ENCODE measurements around the gene PRDX2.
"Not testable (repeated sequence)": the region's sequence is repeated elsewhere in the genome, so short reads cannot be mapped to it uniquely, and the experiment has no call there.

PRDX2 gene

GRCh38 chr19:12801466-12802266 lies at the start of gene PRDX2, which contains the start of gene THSD8:
PRDX2 (minus strand) TSS chr19:12801800; CDS start chr19:12801261, 539 bp downstream.
THSD8 (plus strand) TSS chr19:12802069; CDS start chr19:12802072, 3 bp downstream.
- TF ChIP-seq ZNF274 (IDR thresholded peaks at IDR 0.05; ENCODE audit: low read depth, low read length) (no peak), YY1 (IDR thresholded peaks at IDR 0.05; ENCODE audit: insufficient read depth, insufficient read length) (no peak), SUZ12 (IDR thresholded peaks at IDR 0.05; ENCODE audit: extremely low read depth, insufficient read depth, insufficient read length) (no peak)
- DNase-seq (ENCODE audit: low read depth, low spot score), result no peak
- Histone ChIP-seq H3K27me3 (ENCODE audit: insufficient read depth, insufficient read length) (peaks cover 18% of the 10 kb centered on the region), H3K4me1 (ENCODE audit: insufficient read depth, insufficient read length) (peaks cover 7% of the 10 kb centered on the region), H3K4me3 (ENCODE audit: insufficient read length, low read depth) (peak within 1 kb of the TSS; percentile 100), H3K9ac (ENCODE audit: insufficient read length, low read depth) (peak within 1 kb of the TSS; percentile 100), H3K36me3 (ENCODE audit: insufficient read depth, insufficient read length, low read length) (peaks cover 26% of the 10 kb centered on the region), H3K9me3 (ENCODE audit: insufficient read depth, low read length) (no peaks in the 10 kb centered on the region)

- H3K36me3 ChIP-seq (ENCODE audit: insufficient read depth, insufficient read length, low read length), result peaks cover 2% of the 10 kb centered on the region
- H3K4me3 ChIP-seq (ENCODE audit: insufficient read length, low read depth), result peak overlapping the region; percentile 19
- H3K9ac ChIP-seq (ENCODE audit: insufficient read length, low read depth), result peak overlapping the region; percentile 71
- peaks cover 14% of the 10 kb centered on the region for H3K27me3 ChIP-seq (ENCODE audit: insufficient read depth, insufficient read length)
- DNase-seq (ENCODE audit: low read depth, low spot score), result peak; percentile 61
- no peak for TF ChIP-seq SUZ12 (IDR thresholded peaks at IDR 0.05; ENCODE audit: extremely low read depth, insufficient read depth, insufficient read length)
- no peak for TF ChIP-seq YY1 (IDR thresholded peaks at IDR 0.05; ENCODE audit: insufficient read depth, insufficient read length)
- TF ChIP-seq ZNF274 (IDR thresholded peaks at IDR 0.05; ENCODE audit: low read depth, low read length), result no peak
- H3K4me1 ChIP-seq (ENCODE audit: insufficient read depth, insufficient read length), result peaks cover 11% of the 10 kb centered on the region
- no peaks in the 10 kb centered on the region for H3K9me3 ChIP-seq (ENCODE audit: insufficient read depth, low read length)
These were observed 45.8 kb upstream of the PRDX2 start for GRCh38 chr19:12847159-12848139.

GRCh38 chr19:12846613-12847012 lies 45.0 kb upstream of the PRDX2 start:
- H3K4me1 ChIP-seq (ENCODE audit: insufficient read depth, insufficient read length); H3K9ac ChIP-seq (ENCODE audit: insufficient read length, low read depth); H3K4me3 ChIP-seq (ENCODE audit: insufficient read length, low read depth); DNase-seq (ENCODE audit: low read depth, low spot score); H3K36me3 ChIP-seq (ENCODE audit: insufficient read depth, insufficient read length, low read length); H3K9me3 ChIP-seq (ENCODE audit: insufficient read depth, low read length): not testable (repeated sequence)
- H3K27me3 ChIP-seq (ENCODE audit: insufficient read depth, insufficient read length), result peaks cover 14% of the 10 kb centered on the region

- Histone ChIP-seq H3K4me1 (ENCODE audit: insufficient read depth, insufficient read length) (peaks cover 17% of the 10 kb centered on the region), H3K9ac (ENCODE audit: insufficient read length, low read depth) (no peak overlapping the region), H3K27me3 (ENCODE audit: insufficient read depth, insufficient read length) (peaks cover 24% of the 10 kb centered on the region), H3K4me3 (ENCODE audit: insufficient read length, low read depth) (no peak overlapping the region), H3K9me3 (ENCODE audit: insufficient read depth, low read length) (no peaks in the 10 kb centered on the region), H3K36me3 (ENCODE audit: insufficient read depth, insufficient read length, low read length) (no peaks in the 10 kb centered on the region)
- DNase-seq (ENCODE audit: low read depth, low spot score), result no peak
- TF ChIP-seq SUZ12 (IDR thresholded peaks at IDR 0.05; ENCODE audit: extremely low read depth, insufficient read depth, insufficient read length), result no peak
- no peak for TF ChIP-seq YY1 (IDR thresholded peaks at IDR 0.05; ENCODE audit: insufficient read depth, insufficient read length)
- no peak for TF ChIP-seq ZNF274 (IDR thresholded peaks at IDR 0.05; ENCODE audit: low read depth, low read length)
These were observed 42.6 kb upstream of the PRDX2 start for GRCh38 chr19:12843999-12844732.

GRCh38 chr19:12843328-12843727 lies 41.7 kb upstream of the PRDX2 start:
- no peak overlapping the region for H3K4me3 ChIP-seq (ENCODE audit: insufficient read length, low read depth)
- H3K4me1 ChIP-seq (ENCODE audit: insufficient read depth, insufficient read length), result peaks cover 21% of the 10 kb centered on the region
- no peaks in the 10 kb centered on the region for H3K36me3 ChIP-seq (ENCODE audit: insufficient read depth, insufficient read length, low read length)
- DNase-seq (ENCODE audit: low read depth, low spot score), result no peak
- TF ChIP-seq SUZ12 (IDR thresholded peaks at IDR 0.05; ENCODE audit: extremely low read depth, insufficient read depth, insufficient read length), result no peak
- no peak for TF ChIP-seq YY1 (IDR thresholded peaks at IDR 0.05; ENCODE audit: insufficient read depth, insufficient read length)
- TF ChIP-seq ZNF274 (IDR thresholded peaks at IDR 0.05; ENCODE audit: low read depth, low read length), result no peak
- H3K9ac ChIP-seq (ENCODE audit: insufficient read length, low read depth), result no peak overlapping the region
- no peaks in the 10 kb centered on the region for H3K9me3 ChIP-seq (ENCODE audit: insufficient read depth, low read length)
- peaks cover 32% of the 10 kb centered on the region for H3K27me3 ChIP-seq (ENCODE audit: insufficient read depth, insufficient read length)

GRCh38 chr19:12842511-12842910 lies 40.9 kb upstream of the PRDX2 start:
- no peaks in the 10 kb centered on the region for H3K9me3 ChIP-seq (ENCODE audit: insufficient read depth, low read length)
- DNase-seq (ENCODE audit: low read depth, low spot score), result no peak
- H3K4me3 ChIP-seq (ENCODE audit: insufficient read length, low read depth), result no peak overlapping the region
- no peaks in the 10 kb centered on the region for H3K36me3 ChIP-seq (ENCODE audit: insufficient read depth, insufficient read length, low read length)
- H3K27me3 ChIP-seq (ENCODE audit: insufficient read depth, insufficient read length), result peaks cover 30% of the 10 kb centered on the region
- no peak overlapping the region for H3K9ac ChIP-seq (ENCODE audit: insufficient read length, low read depth)
- TF ChIP-seq SUZ12 (IDR thresholded peaks at IDR 0.05; ENCODE audit: extremely low read depth, insufficient read depth, insufficient read length) (no peak), YY1 (IDR thresholded peaks at IDR 0.05; ENCODE audit: insufficient read depth, insufficient read length) (no peak), ZNF274 (IDR thresholded peaks at IDR 0.05; ENCODE audit: low read depth, low read length) (no peak)
- H3K4me1 ChIP-seq (ENCODE audit: insufficient read depth, insufficient read length), result peaks cover 20% of the 10 kb centered on the region

All from NT2/D1 (cell line).